Neuronal stem cell (in vitro differentiated cells): ENCODE data around the gene HECW1.

Experiments
- DNase-seq: peaks from one replicate; pipeline ENCODE4 v3.0.0-alpha.2; 2013; ENCODE audit warnings: low spot score
- H2AFZ ChIP-seq: one replicate; pipeline ENCODE4 v1.6.1; 2013; ENCODE audit warnings: mild to moderate bottlenecking, low read length, inconsistent platforms
- H2AK5ac ChIP-seq: 2 replicates; pipeline ENCODE4 v1.6.1; 2013; ENCODE audit warnings: low read depth, mild to moderate bottlenecking, inconsistent platforms, low read length, moderate library complexity, mixed read lengths
- H2BK120ac ChIP-seq: 2 replicates; pipeline ENCODE4 v1.6.1; 2013; ENCODE audit warnings: low read depth, mild to moderate bottlenecking, inconsistent platforms, low read length, moderate library complexity, mixed read lengths
- H2BK12ac ChIP-seq: one replicate; pipeline ENCODE4 v1.6.1; 2013; ENCODE audit warnings: low read length, inconsistent platforms
- H2BK15ac ChIP-seq: 2 replicates; pipeline ENCODE4 v1.6.1; 2013; ENCODE audit warnings: mild to moderate bottlenecking, low read length, inconsistent platforms, mixed read lengths
- H2BK5ac ChIP-seq: one replicate; pipeline ENCODE4 v1.6.1; 2013; ENCODE audit warnings: inconsistent platforms, mild to moderate bottlenecking, low read length, moderate library complexity
- H3K14ac ChIP-seq: one replicate; pipeline ENCODE4 v1.6.1; 2013; ENCODE audit warnings: low read length, inconsistent platforms
- H3K18ac ChIP-seq: 2 replicates; pipeline ENCODE4 v1.6.1; 2013; ENCODE audit warnings: low read length, inconsistent platforms
- H3K23ac ChIP-seq: 2 replicates; pipeline ENCODE4 v1.6.1; 2013; ENCODE audit warnings: low read depth, mild to moderate bottlenecking, mixed read lengths, low read length, inconsistent platforms; ENCODE audit not compliant: poor library complexity
- H3K27ac ChIP-seq: replicated peaks from 3 replicates; pipeline ENCODE4 v1.5.1; 2013; ENCODE audit warnings: low read length, inconsistent platforms
- H3K27me3 ChIP-seq, 3 experiments: 2 replicates each; pipeline ENCODE4 v1.6.1; 2013; ENCODE audit warnings: low read length in 3 of 3, mild to moderate bottlenecking in 2 of 3, inconsistent platforms in 1 of 3, low read depth in 1 of 3, mixed read lengths in 1 of 3, moderate library complexity in 1 of 3; ENCODE audit not compliant: control insufficient read depth in 3 of 3, insufficient read depth in 3 of 3
- H3K36me3 ChIP-seq, 2 donors: replicated peaks in 1 of 2; 2 replicates each; pipeline ENCODE4 v1.6.1; 2013; ENCODE audit warnings: low read length in 2 of 2; ENCODE audit not compliant: control insufficient read depth in 2 of 2, insufficient read depth in 2 of 2
- H3K4ac ChIP-seq: 2 replicates; pipeline ENCODE4 v1.6.1; 2013; ENCODE audit warnings: inconsistent platforms, mild to moderate bottlenecking, low read length, moderate library complexity
- H3K4me1 ChIP-seq, 2 donors: 1 replicate in 1 of 2; 2 replicates in 1 of 2; pipeline ENCODE4 v1.6.1; 2013; ENCODE audit warnings: low read length in 2 of 2, low read depth in 1 of 2; ENCODE audit not compliant: control insufficient read depth in 2 of 2, insufficient read depth in 1 of 2
- H3K4me2 ChIP-seq: one replicate; pipeline ENCODE4 v1.6.1; 2013; ENCODE audit warnings: mild to moderate bottlenecking, low read length, inconsistent platforms; ENCODE audit not compliant: insufficient read depth, poor library complexity, severe bottlenecking
- H3K4me3 ChIP-seq, 2 donors: 2 replicates each; pipeline ENCODE4 v1.5.1; 2013; ENCODE audit warnings: low read length in 2 of 2, mild to moderate bottlenecking in 2 of 2, inconsistent platforms in 1 of 2, moderate library complexity in 1 of 2
- H3K79me1 ChIP-seq: one replicate; pipeline ENCODE4 v1.6.1; 2013; ENCODE audit warnings: low read depth, mild to moderate bottlenecking, inconsistent platforms, low read length, moderate library complexity
- H3K9ac ChIP-seq: one replicate; pipeline ENCODE4 v1.6.1; 2013; ENCODE audit warnings: mild to moderate bottlenecking, low read depth, low read length, inconsistent platforms; ENCODE audit not compliant: poor library complexity
- H3K9me3 ChIP-seq, 2 donors: replicated peaks in 1 of 2; 2 replicates each; pipeline versions ENCODE3 to v1.6.1; 2013; ENCODE audit warnings: low read length in 2 of 2, mild to moderate bottlenecking in 2 of 2, inconsistent platforms in 1 of 2, low read depth in 1 of 2, mixed read lengths in 1 of 2, moderate library complexity in 1 of 2; ENCODE audit not compliant: control insufficient read depth in 2 of 2, insufficient read depth in 1 of 2
- H4K8ac ChIP-seq: one replicate; pipeline ENCODE4 v1.6.1; 2013; ENCODE audit warnings: low read depth, mild to moderate bottlenecking, inconsistent platforms, low read length, moderate library complexity
- H4K91ac ChIP-seq: one replicate; pipeline ENCODE4 v1.6.1; 2013; ENCODE audit warnings: low read length, low read depth, mild to moderate bottlenecking, inconsistent platforms; ENCODE audit not compliant: poor library complexity
- WGBS, 2 donors: extraction: QIAGEN DNeasy Blood & Tissue Kit; methylation state at CpG; one replicate each; pipeline ENCODE4 v1.1.7; 2013; ENCODE audit warnings: missing lambda C conversion rate in 2 of 2, mixed read lengths in 1 of 2; ENCODE audit not compliant: insufficient read length in 2 of 2, insufficient replicate concordance in 1 of 2; ENCODE audit errors: extremely low coverage in 2 of 2; 5-methylcytosine and 5-hydroxymethylcytosine counted together

Gene HECW1

DNA sequence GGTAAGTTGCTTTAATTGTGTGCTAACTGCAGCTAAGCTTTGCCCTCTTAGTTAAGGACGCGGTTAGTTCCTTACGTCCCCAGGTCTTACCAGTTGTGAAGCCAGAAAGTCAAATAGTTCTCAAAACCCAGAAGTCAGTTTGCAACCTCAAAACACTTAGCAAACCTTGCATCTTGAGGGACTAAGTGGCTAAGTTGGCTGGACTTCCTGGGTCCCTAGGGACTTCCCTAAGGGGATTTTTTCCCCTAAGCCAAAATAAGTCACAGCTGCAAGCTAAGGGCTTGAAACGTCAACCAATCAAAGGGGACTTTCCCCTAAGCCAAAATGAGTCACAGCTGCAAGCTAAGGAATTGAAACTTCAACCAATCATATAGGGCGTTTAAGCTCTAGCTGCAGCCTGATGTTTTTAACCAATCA lies 36.2 kb upstream of the HECW1 start:
- H3K18ac ChIP-seq = no peak overlapping the region
- no peak overlapping the region for H4K91ac ChIP-seq
- H3K23ac ChIP-seq = no peak overlapping the region
- no peak overlapping the region for H3K4me3 ChIP-seq
- no peak overlapping the region for H3K9ac ChIP-seq
- no peak overlapping the region for H2BK5ac ChIP-seq
- DNase-seq = no peak
- no peaks in the 10 kb centered on the region for H3K79me1 ChIP-seq
- peaks cover 0 to 4% of the 10 kb centered on the region in 2 donors for H3K4me1 ChIP-seq
- H3K9me3 ChIP-seq = no peaks in the 10 kb centered on the region
- no peak overlapping the region for H2BK15ac ChIP-seq
- no peak overlapping the region for H3K4ac ChIP-seq
- no peak overlapping the region for H3K14ac ChIP-seq
- H3K4me2 ChIP-seq = no peak overlapping the region
- H3K27me3 ChIP-seq = no peaks in the 10 kb centered on the region
- H2BK12ac ChIP-seq = no peak overlapping the region
- no peak overlapping the region for H2BK120ac ChIP-seq
- no peak overlapping the region for H4K8ac ChIP-seq
- no peaks in the 10 kb centered on the region for H3K36me3 ChIP-seq
- no CpG with 5 or more reads among the region's 5 CpGs for WGBS, 2 donors
- H3K27ac ChIP-seq = no peak overlapping the region
- no peak overlapping the region for H2AK5ac ChIP-seq
- H2AFZ ChIP-seq = no peak overlapping the region

GRCh38 chr7:43076606-43077005 lies 35.8 kb upstream of the HECW1 start:
- Histone ChIP-seq H3K4me1 (peaks cover 0 to 4% of the 10 kb centered on the region in 2 donors), H2BK120ac (no peak overlapping the region), H3K36me3 (no peaks in the 10 kb centered on the region), H2AK5ac (no peak overlapping the region), H3K27ac (no peak overlapping the region), H3K14ac (no peak overlapping the region), H4K91ac (no peak overlapping the region), H2BK5ac (no peak overlapping the region), H3K4ac (no peak overlapping the region), H3K18ac (no peak overlapping the region), H3K27me3 (no peaks in the 10 kb centered on the region), H2BK12ac (no peak overlapping the region), H3K23ac (no peak overlapping the region), H2BK15ac (no peak overlapping the region), H2AFZ (no peak overlapping the region), H3K79me1 (no peaks in the 10 kb centered on the region), H4K8ac (no peak overlapping the region), H3K9me3 (no peaks in the 10 kb centered on the region), H3K4me2 (no peak overlapping the region), H3K4me3 (no peak overlapping the region), H3K9ac (no peak overlapping the region)
- no CpG with 5 or more reads among the region's 14 CpGs for WGBS, 2 donors
- DNase-seq = no peak

- Histone ChIP-seq H3K4me3 (no peak overlapping the region), H2BK12ac (no peak overlapping the region), H2BK120ac (no peak overlapping the region), H2AK5ac (no peak overlapping the region), H3K9me3 (no peaks in the 10 kb centered on the region), H4K8ac (no peak overlapping the region), H2BK15ac (no peak overlapping the region), H3K4me2 (no peak overlapping the region), H2AFZ (peak overlapping the region; percentile 86), H3K14ac (peak overlapping the region; percentile 47), H4K91ac (no peak overlapping the region), H3K4ac (no peak overlapping the region), H3K36me3 (no peaks in the 10 kb centered on the region), H2BK5ac (no peak overlapping the region), H3K23ac (peak overlapping the region; percentile 82), H3K27ac (no peak overlapping the region), H3K27me3 (no peaks in the 10 kb centered on the region), H3K9ac (no peak overlapping the region), H3K4me1 (peaks cover 0 to 4% of the 10 kb centered on the region in 2 donors), H3K79me1 (no peaks in the 10 kb centered on the region), H3K18ac (peak overlapping the region; percentile 91)
- no CpG with 5 or more reads among the region's 9 CpGs for WGBS, 2 donors
- DNase-seq = no peak
These were observed 35.2 kb upstream of the HECW1 start for GRCh38 chr7:43077285-43077684.

- no CpG with 5 or more reads among the region's 7 CpGs for WGBS, 2 donors
- Histone ChIP-seq H3K4me3 (no peak overlapping the region), H2BK120ac (no peak overlapping the region), H3K27me3 (no peaks in the 10 kb centered on the region), H2BK5ac (no peak overlapping the region), H2AK5ac (no peak overlapping the region), H3K36me3 (no peaks in the 10 kb centered on the region), H2BK15ac (no peak overlapping the region), H3K9me3 (no peaks in the 10 kb centered on the region), H3K4me2 (no peak overlapping the region), H2BK12ac (no peak overlapping the region), H3K27ac (no peak overlapping the region), H3K4me1 (peaks cover 0 to 4% of the 10 kb centered on the region in 2 donors), H3K18ac (no peak overlapping the region), H3K23ac (no peak overlapping the region), H4K91ac (no peak overlapping the region), H3K4ac (no peak overlapping the region), H3K14ac (no peak overlapping the region), H3K9ac (no peak overlapping the region), H2AFZ (peak overlapping the region; percentile 86), H3K79me1 (no peaks in the 10 kb centered on the region), H4K8ac (no peak overlapping the region)
- DNase-seq = no peak
These were observed 34.6 kb upstream of the HECW1 start for GRCh38 chr7:43077732-43078391.
